K562 (cell line): ENCODE data around the gene PXN. TPM values are rescaled to one million over a fixed set of nuclear protein-coding genes. Genes with fewer than 3 reads are reported as not detected.
A peak's percentile ranks its signal among the peaks of the same experiment; 100 is the strongest.

Experiments
- ATAC-seq: fragments of 200-7000 bp; cut with Tn5 transposase; 3 replicates; pipeline ENCODE4 v1.9.1; 2020; ENCODE audit warnings: moderate library complexity
- BruUV-seq: library from RNA; stranded (reverse); fragments of 400-500 nt; replicated peaks from 2 replicates; lab custom pipeline; 2021; lab: Mats Ljungman, UMichigan
- CTCF ChIA-PET: fragments of 300-600 bp; formaldehyde crosslinking; extraction: SDS; loops from one replicate; lab custom pipeline; 2021; ENCODE audit warnings: low intra/inter-chr PET ratio; lab: Yijun Ruan, JAX
- POLR2A ChIA-PET: fragments of 300-600, 350-650 bp; sonication (Branson Sonifier 250); formaldehyde crosslinking; extraction: SDS; loops from one replicate; lab custom pipeline; 2021; ENCODE audit warnings: antibody characterized with exemption, inconsistent platforms; lab: Yijun Ruan, JAX
- DNase-seq, 4 experiments: peaks; one replicate each; pipeline versions ENCODE4 v3.0.0 to v3.0.0-alpha.2; 2011 to 2018; ENCODE audit warnings: low spot score in 3 of 4, mixed read lengths in 3 of 4; ENCODE audit errors: extremely low read depth in 1 of 4
- FAIRE-seq: peaks from 2 replicates; lab custom pipeline; 2011; peaks lifted over from hg19 to GRCh38; lab: Jason Lieb, UNC
- H2AFZ ChIP-seq: 2 replicates; pipeline ENCODE4 v1.6.0; 2011; ENCODE audit warnings: low read depth, low read length, control low read depth, inconsistent platforms
- H3K27ac ChIP-seq: fragments of 200-600 bp; 3 replicates; pipeline ENCODE4 v1.8.0; 2011; ENCODE audit warnings: low read depth, mild to moderate bottlenecking, control low read depth, inconsistent platforms, low read length, moderate library complexity, mixed read lengths; ENCODE audit errors: extremely low read depth
- H3K27me3 ChIP-seq, 2 experiments: fragments of 300-600 bp in 1 of 2; 2 replicates in 1 of 2; 3 replicates in 1 of 2; pipeline versions ENCODE4 v1.6.0 to v1.8.0; 2011; ENCODE audit warnings: inconsistent platforms in 2 of 2, low read length in 2 of 2, mild to moderate bottlenecking in 1 of 2, mixed read lengths in 1 of 2, moderate library complexity in 1 of 2; ENCODE audit not compliant: control insufficient read depth in 2 of 2, insufficient read depth in 2 of 2
- H3K36me3 ChIP-seq: fragments of 300-600 bp; 3 replicates; pipeline ENCODE4 v1.8.0; 2011; ENCODE audit warnings: mild to moderate bottlenecking, low read length, inconsistent platforms; ENCODE audit not compliant: control insufficient read depth, insufficient read depth
- H3K4me1 ChIP-seq, 2 experiments: fragments of 200-600 bp in 1 of 2; replicated peaks in 1 of 2; 2 replicates in 1 of 2; 3 replicates in 1 of 2; pipeline versions ENCODE4 v1.5.1 to v1.8.0; 2011; ENCODE audit warnings: inconsistent platforms in 2 of 2, low read length in 2 of 2, mild to moderate bottlenecking in 1 of 2, mixed read lengths in 1 of 2, moderate library complexity in 1 of 2; ENCODE audit not compliant: control insufficient read depth in 2 of 2, insufficient read depth in 2 of 2
- H3K4me2 ChIP-seq: 2 replicates; pipeline ENCODE4 v1.6.1; 2011; ENCODE audit warnings: low read length, control low read depth, inconsistent platforms, mixed read lengths; ENCODE audit not compliant: insufficient read depth
- H3K4me3 ChIP-seq: fragments of 200-600 bp; sonication (generic), shearing (Covaris generic); 2 replicates; pipeline ENCODE4 v1.5.1; 2016; ENCODE audit warnings: control low read depth, inconsistent platforms
- H3K79me2 ChIP-seq: fragments of 200-600 bp; 3 replicates; pipeline ENCODE4 v1.8.0; 2011; ENCODE audit warnings: low read length, inconsistent platforms; ENCODE audit not compliant: control insufficient read depth, insufficient read depth
- H3K9ac ChIP-seq, 2 experiments: 2 replicates each; pipeline versions ENCODE4 v1.6.0 to v1.6.1; 2011; ENCODE audit warnings: low read depth in 2 of 2, low read length in 2 of 2, control low read depth in 1 of 2, inconsistent platforms in 1 of 2, mild to moderate bottlenecking in 1 of 2, mixed read lengths in 1 of 2; ENCODE audit not compliant: insufficient read depth in 1 of 2
- H3K9me1 ChIP-seq: one replicate; pipeline ENCODE4 v1.6.0; 2011; ENCODE audit warnings: inconsistent platforms, mild to moderate bottlenecking, low read length, moderate library complexity; ENCODE audit not compliant: control insufficient read depth, insufficient read depth
- H3K9me3 ChIP-seq: replicated peaks from 2 replicates; pipeline ENCODE4 v1.5.1; 2011; ENCODE audit warnings: low read depth, low read length, inconsistent platforms; ENCODE audit not compliant: control insufficient read depth, insufficient read depth
- H4K20me1 ChIP-seq: replicated peaks from 2 replicates; pipeline ENCODE4 v1.6.1; 2011; ENCODE audit warnings: low read length, inconsistent platforms, mixed read lengths; ENCODE audit not compliant: control insufficient read depth, insufficient read depth
- CBFA2T2 ChIP-seq: fragments of 450-650 bp; conservative IDR thresholded peaks from 2 replicates; pipeline ENCODE4 v1.6.1; 2017; ENCODE audit warnings: mild to moderate bottlenecking
- CLOCK ChIP-seq: fragments of 250-450 bp; sonication (Bioruptor Pico); IDR thresholded peaks from 2 replicates; pipeline ENCODE4 v1.4.0; 2020; ENCODE audit warnings: mild to moderate bottlenecking, moderate library complexity, borderline replicate concordance
- DACH1 ChIP-seq: fragments of 450-650 bp; IDR thresholded peaks from 2 replicates; pipeline ENCODE4 v1.6.1; 2018; ENCODE audit not compliant: partially characterized antibody
- EP300 ChIP-seq: IDR thresholded peaks from 2 replicates; pipeline ENCODE4 v1.6.1; 2012; ENCODE audit warnings: low read length, improper control_type of control experiment
- EP400 ChIP-seq: fragments of 450-650 bp; IDR thresholded peaks from 2 replicates; pipeline ENCODE4 v1.6.1; 2017; ENCODE audit warnings: antibody characterized with exemption, mild to moderate bottlenecking, moderate library complexity
- FIP1L1 ChIP-seq: fragments of 200-400 bp; formaldehyde crosslinking; IDR thresholded peaks from 2 replicates; pipeline ENCODE4 v1.6.1; 2018; ENCODE audit warnings: mild to moderate bottlenecking, low read depth, low read length; ENCODE audit not compliant: poor library complexity, severe bottlenecking
- FOSL1 ChIP-seq: fragments of 200-800 bp; sonication (Bioruptor generic); conservative IDR thresholded peaks from 2 replicates; pipeline ENCODE4 v1.6.1; 2016; ENCODE audit warnings: missing genetic modification characterization, missing compliant biosample characterization
- MCM7 ChIP-seq, 2 experiments: fragments of 450-650 bp; IDR thresholded peaks; 2 replicates each; pipeline ENCODE4 v1.6.1; 2016 to 2018
- MEF2D ChIP-seq: conservative IDR thresholded peaks from 2 replicates; pipeline ENCODE4 v1.6.1; 2016; ENCODE audit warnings: low read depth, missing genetic modification characterization, missing compliant biosample characterization
- NFIX ChIP-seq: fragments of 250-450 bp; sonication (Bioruptor Pico); IDR thresholded peaks from 2 replicates; pipeline ENCODE4 v1.4.0; 2020; ENCODE audit warnings: low read depth, mild to moderate bottlenecking, moderate library complexity
- RHOXF2B ChIP-seq: fragments of 250-450 bp; sonication (Bioruptor Pico); conservative IDR thresholded peaks from 2 replicates; pipeline ENCODE4 v1.5.1; 2021
- SREBF1 ChIP-seq: fragments of 150-350 bp; IDR thresholded peaks from 2 replicates; pipeline ENCODE4 v1.6.1; 2014; ENCODE audit warnings: antibody characterized with exemption, low read depth, low read length, borderline replicate concordance
- TARDBP ChIP-seq: fragments of 450-650 bp; IDR thresholded peaks from 2 replicates; pipeline ENCODE4 v1.6.1; 2016
- ZBTB7A ChIP-seq: IDR thresholded peaks from 2 replicates; pipeline ENCODE4 v1.6.1; 2011; ENCODE audit warnings: low read depth, mild to moderate bottlenecking, low read length, moderate library complexity, borderline replicate concordance; ENCODE audit not compliant: control insufficient read depth
- ZNF766 ChIP-seq: fragments of 200-800 bp; sonication (Bioruptor generic); conservative IDR thresholded peaks from 2 replicates; pipeline ENCODE4 v1.6.1; 2016; ENCODE audit warnings: missing genetic modification characterization, missing compliant biosample characterization
- WGBS: fragments of 100-300 bp; shearing (Covaris generic); methylation state at CpG from one replicate; pipeline ENCODE4 v1.1.6; 2016; ENCODE audit warnings: low coverage, mixed read lengths; ENCODE audit not compliant: insufficient coverage; ENCODE audit errors: missing lambda C conversion rate; 5-methylcytosine and 5-hydroxymethylcytosine counted together
- in situ Hi-C: fragments of 300-500 bp; cut with MboI; formaldehyde crosslinking; loops from 4 replicates; pipeline ENCODE4 v1.15.0; 2018; ENCODE audit warnings: inconsistent platforms, mixed read lengths
- intact Hi-C: fragments of 100-400 bp; cut with micrococcal nuclease; formaldehyde crosslinking; loops from 2 replicates; pipeline ENCODE4 v1.14.2; 2022
- polyA plus RNA-seq, 8 experiments: library from polyadenylated mRNA; depleted of rRNA in 4 of 8; stranded (reverse) in 5 of 8; unstranded in 3 of 8; fragments of >200 nt; fragmentation: Nextera tagmentation in 2 of 8; fragmentation: Illumina TruSeq in 1 of 8; extraction: Ambion mirVana in 2 of 8; extraction: Trizol in 1 of 8; gene quantifications; 2 replicates each; pipeline versions ENCODE4 v1.2.1 to v1.2.3, GENCODE V29; 2011 to 2014; ENCODE audit warnings: inconsistent platforms in 1 of 8, missing spikeins in 1 of 8
- total RNA-seq, 7 experiments: library from RNA; depleted of rRNA in 6 of 7; stranded (reverse); fragments of >200 nt in 6 of 7; fragmentation: Illumina TruSeq in 2 of 7; extraction: Trizol in 2 of 7; gene quantifications; 2 replicates each; pipeline versions ENCODE4 v1.2.1 to v1.2.3, GENCODE V29; 2011 to 2021; ENCODE audit warnings: low replicate concordance in 1 of 7
- TF ChIP-seq, protein P1 (sequence below), 2 experiments: fragments of 450-650 bp in 1 of 2; sonication (generic) in 1 of 2; formaldehyde crosslinking in 1 of 2; IDR thresholded peaks in 1 of 2; conservative IDR thresholded peaks in 1 of 2; 2 replicates each; pipeline versions ENCODE4 v1.6.1 to v1.8.1; 2016 to 2023; ENCODE audit warnings: mild to moderate bottlenecking in 2 of 2, moderate library complexity in 2 of 2, inconsistent platforms in 1 of 2, missing genetic modification reagents in 1 of 2

The PXN gene
- total and polyA plus RNA-seq, 9 of the 15 experiments (the other 6 are each of a cell fraction or from before 2014, with no cell fraction given) = 4.0 to 74.1 (median 18.6) TPM

DNA sequence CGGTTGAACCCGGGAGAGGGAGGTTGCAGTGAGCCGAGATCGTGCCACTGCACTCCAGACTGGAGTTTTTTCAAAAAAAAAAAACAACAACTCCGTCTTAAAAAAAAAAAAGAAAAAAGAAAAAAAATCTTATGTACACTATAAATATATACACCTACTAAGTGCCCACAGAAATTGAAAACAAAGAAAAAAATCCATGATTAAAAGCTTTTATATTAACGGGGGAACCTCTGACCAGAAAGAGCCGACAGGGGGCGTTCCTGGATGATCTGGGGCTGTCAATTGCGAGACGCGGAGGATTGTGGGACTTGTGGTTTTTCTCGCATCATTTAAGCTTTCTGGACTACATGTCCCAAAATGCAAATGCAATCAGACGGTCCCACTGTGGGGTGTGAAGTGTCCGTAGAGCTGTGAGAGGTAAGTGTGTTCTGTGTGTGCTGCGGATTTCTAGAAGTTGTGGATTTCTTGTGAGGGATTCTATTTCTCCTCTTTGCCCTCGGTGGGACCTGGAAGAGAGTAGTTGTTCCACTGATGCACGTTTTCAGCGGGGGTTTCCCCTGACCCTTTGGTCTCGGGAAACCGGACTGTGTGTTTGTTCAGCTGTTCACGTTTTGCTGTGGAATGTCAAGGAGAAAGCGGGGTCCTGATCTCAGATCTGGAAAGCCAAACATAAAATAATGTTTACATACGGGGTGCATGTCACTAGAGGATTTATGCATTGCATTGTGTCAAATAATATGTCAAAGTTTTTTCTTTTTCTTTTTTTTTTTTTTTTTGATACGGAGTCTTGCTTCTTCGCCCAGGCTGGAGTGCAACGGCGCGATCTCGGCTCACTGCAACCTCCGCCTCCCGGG, 36.7 kb upstream of the PXN start, which contains the start of gene SIRT4:
Gene SIRT4, plus strand, starts transcription at position 360 of the 854 bp plus-strand sequence. CDS start 1,241 bp downstream, outside the sequence.
- WGBS = 3% methylated on average over 22 of the region's 31 CpGs
- Histone ChIP-seq H2AFZ (peak within 1 kb of the TSS; percentile 99), H3K79me2 (no peaks in the 10 kb centered on the region), H3K4me1 (peaks cover 0 to 5% of the 10 kb centered on the region in 2 experiments; a peak in 1 of 5 replicates), H3K4me3 (peak within 1 kb of the TSS; percentile 46), H3K27me3 (no peaks in the 10 kb centered on the region), H3K9me1 (no peaks in the 10 kb centered on the region), H3K9me3 (no peaks in the 10 kb centered on the region), H3K36me3 (0 out of 3 replicates have a peak, but pooled peaks cover 3% of the 10 kb centered on the region), H3K4me2 (peak within 1 kb of the TSS; percentile 82), H3K9ac (peak within 1 kb of the TSS; percentile 70 to 85), H4K20me1 (no peaks in the 10 kb centered on the region), H3K27ac (peak within 1 kb of the TSS; percentile 56)
- in situ Hi-C loops (no loop called here), intact Hi-C loops (no loop called here)
- peak; percentile 98 for ATAC-seq
- ChIA-PET POLR2A (interaction anchor here (0.6 to 3.3 kb wide), 9 partner anchors 10 to 817 kb away, joined by 3 to 194 read pairs (median 3); partner anchors contain the start of genes RNU4-1, RNU4-2 and RPLP0), CTCF (interaction anchor here (0.6 kb wide), 1 partner anchor 37 kb away, joined by 4 read pairs; the partner anchor contains the start of gene PXN)
- BruUV-seq = TSS peak; percentile 92
- DNase-seq = peak; percentile 91 to 96 (median 92)
- FAIRE-seq = peak; percentile 99
- TF ChIP-seq MEF2D (tag) (peak; percentile 73; the same call in 1 of the 2 replicates), TARDBP (no peak), FIP1L1 (no peak), SREBF1 (peak; percentile 56; the same call in 1 of the 2 replicates), CBFA2T2 (peak; percentile 33), FOSL1 (peak; percentile 43; the same call in 1 of the 2 replicates), ZBTB7A (no peak), EP300 (no peak), MCM7 (IDR thresholded peaks at IDR 0.05) (no peak), CLOCK (no peak), DACH1 (peak; percentile 96), NFIX (CRISPR knock-in tag) (no peak), EP400 (peak; percentile 56), RHOXF2B (CRISPR knock-in tag) (no peak), ZNF766 (CRISPR knock-in tag) (peak; percentile 50; the same call in 1 of the 2 replicates)
- TF ChIP-seq, protein P1, sequence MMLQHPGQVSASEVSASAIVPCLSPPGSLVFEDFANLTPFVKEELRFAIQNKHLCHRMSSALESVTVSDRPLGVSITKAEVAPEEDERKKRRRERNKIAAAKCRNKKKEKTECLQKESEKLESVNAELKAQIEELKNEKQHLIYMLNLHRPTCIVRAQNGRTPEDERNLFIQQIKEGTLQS (IDR thresholded peaks at IDR 0.05) = peak; percentile 38; the same call in 1 of the 2 replicates
- TF ChIP-seq, protein P1 (CRISPR knock-in tag; conservative IDR thresholded peaks at IDR 0.05) = no peak
